Skin epidermis (tissue), 12 donors: Measurements from ENCODE around the gene RFX7.
A peak's percentile ranks its signal among the peaks of the same experiment; 100 is the strongest.
"Not testable (repeated sequence)": the region's sequence is repeated elsewhere in the genome, so short reads cannot be mapped to it uniquely, and the experiment has no call there.

Experiments
- H3K27ac ChIP-seq, 21 experiments: fragments of 200-600 bp; sonication (generic) in 11 of 21; one replicate each; pipeline ENCODE4 v1.5.0; 2020; ENCODE audit warnings: mild to moderate bottlenecking in 3 of 21, inconsistent platforms in 2 of 21, moderate library complexity in 2 of 21
- H3K4me3 ChIP-seq, 7 experiments: fragments of 200-600 bp; sonication (generic) in 2 of 7; one replicate each; pipeline ENCODE4 v1.5.0; 2020; ENCODE audit warnings: inconsistent platforms in 2 of 7, mild to moderate bottlenecking in 2 of 7, moderate library complexity in 1 of 7

Gene RFX7

GRCh38 chr15:56243163-56244037, at the start of gene RFX7:
TSS of gene RFX7 (minus strand) at chr15:56243879. CDS start at chr15:56243285, 594 bp downstream.
- Histone ChIP-seq H3K4me3 (peak within 1 kb of the TSS; percentile 74 to 93 (median 90)), H3K27ac (peak within 1 kb of the TSS; percentile 83 to 99 (median 96))

DNA sequence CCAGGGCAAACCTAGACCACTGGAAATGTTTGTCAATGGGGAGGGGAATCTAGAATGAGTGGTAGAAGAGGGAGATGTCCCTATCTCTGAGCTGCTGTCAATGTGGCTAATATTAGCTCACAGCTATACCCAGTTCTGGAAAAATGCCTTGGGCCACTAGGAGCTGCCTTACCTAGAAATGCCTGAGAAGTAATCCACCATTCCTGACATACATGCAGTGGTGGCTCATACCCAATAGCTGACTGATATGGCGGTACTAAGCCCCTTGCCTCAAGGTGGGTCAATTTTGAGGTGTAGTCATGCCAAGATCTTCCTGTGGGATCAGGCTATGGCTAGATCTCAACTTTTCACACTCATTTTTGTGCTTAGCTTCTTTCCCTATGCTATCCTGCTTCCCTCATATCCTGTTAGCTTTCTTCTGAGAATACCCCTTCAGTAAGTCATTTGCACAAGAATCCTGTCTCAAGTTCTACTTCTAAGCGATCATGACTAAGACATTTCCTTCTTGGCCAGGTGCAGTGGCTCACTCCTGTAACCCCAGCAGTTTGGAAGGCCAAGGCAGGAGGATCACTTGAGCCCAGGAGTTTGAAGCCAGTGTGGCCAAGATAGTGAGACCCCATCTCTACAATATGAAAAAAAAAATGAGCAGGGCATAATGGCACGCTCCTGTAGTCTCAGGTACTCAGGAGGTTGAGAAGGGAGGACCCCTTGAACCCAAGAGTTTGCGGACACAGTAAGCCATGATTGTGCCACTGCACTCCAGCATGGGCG, 49.1 kb upstream of the RFX7 start:
- Histone ChIP-seq H3K4me3 (no peak overlapping the region), H3K27ac (no peak overlapping the region)

DNA sequence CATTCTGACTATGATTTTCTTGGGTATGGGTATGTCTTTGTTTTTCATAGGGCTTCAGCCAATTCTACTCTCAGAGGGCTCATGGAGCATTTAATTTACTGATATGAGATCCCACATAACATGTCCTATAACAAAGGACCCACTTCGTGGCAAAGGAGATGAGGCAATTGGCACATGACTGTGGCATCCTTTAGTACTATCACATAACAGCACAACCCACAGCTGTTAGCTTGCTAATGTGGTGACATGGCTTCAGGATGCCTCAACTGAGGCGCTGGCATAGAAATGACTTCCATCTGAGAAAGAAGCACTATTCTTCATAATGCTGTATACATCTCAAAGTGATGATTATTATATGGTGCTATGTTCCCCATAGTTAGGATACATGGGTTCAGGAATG, 48.1 kb upstream of the RFX7 start:
- H3K27ac ChIP-seq, result no peak overlapping the region
- no peak overlapping the region for H3K4me3 ChIP-seq

- Histone ChIP-seq H3K27ac (no peak overlapping the region), H3K4me3 (no peak overlapping the region)
These were observed 42.5 kb upstream of the RFX7 start for GRCh38 chr15:56286213-56286612.

DNA sequence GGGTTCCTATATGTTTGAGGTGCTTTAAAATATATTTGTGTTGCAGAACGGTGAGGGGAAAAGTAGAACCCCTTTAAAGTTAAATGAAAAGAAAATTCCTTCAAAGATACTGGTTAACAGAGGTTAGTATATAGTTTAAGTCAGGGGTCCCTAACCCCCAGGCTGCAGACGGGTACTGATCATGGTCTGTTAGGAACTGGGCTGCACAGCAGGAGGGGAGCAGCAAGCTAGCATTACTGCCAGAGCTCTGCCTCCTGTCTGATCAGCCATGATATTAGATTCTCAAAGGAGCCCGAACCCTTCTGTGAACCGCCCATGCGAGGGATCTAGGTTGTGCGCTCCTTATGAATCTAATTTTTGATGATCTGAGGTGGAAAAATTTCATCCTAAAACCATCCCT, 37.5 kb upstream of the RFX7 start:
- no peak overlapping the region for H3K4me3 ChIP-seq
- no peak overlapping the region for H3K27ac ChIP-seq

GRCh38 chr15:56273724-56274123, 30.0 kb upstream of the RFX7 start:
- Histone ChIP-seq H3K27ac (no peak overlapping the region), H3K4me3 (no peak overlapping the region)

GRCh38 chr15:56272454-56272853, 28.8 kb upstream of the RFX7 start:
- Histone ChIP-seq H3K4me3 (no peak overlapping the region), H3K27ac (no peak overlapping the region)

GRCh38 chr15:56266465-56266864, 22.8 kb upstream of the RFX7 start:
- not testable (repeated sequence) for H3K4me3 ChIP-seq, H3K27ac ChIP-seq

DNA sequence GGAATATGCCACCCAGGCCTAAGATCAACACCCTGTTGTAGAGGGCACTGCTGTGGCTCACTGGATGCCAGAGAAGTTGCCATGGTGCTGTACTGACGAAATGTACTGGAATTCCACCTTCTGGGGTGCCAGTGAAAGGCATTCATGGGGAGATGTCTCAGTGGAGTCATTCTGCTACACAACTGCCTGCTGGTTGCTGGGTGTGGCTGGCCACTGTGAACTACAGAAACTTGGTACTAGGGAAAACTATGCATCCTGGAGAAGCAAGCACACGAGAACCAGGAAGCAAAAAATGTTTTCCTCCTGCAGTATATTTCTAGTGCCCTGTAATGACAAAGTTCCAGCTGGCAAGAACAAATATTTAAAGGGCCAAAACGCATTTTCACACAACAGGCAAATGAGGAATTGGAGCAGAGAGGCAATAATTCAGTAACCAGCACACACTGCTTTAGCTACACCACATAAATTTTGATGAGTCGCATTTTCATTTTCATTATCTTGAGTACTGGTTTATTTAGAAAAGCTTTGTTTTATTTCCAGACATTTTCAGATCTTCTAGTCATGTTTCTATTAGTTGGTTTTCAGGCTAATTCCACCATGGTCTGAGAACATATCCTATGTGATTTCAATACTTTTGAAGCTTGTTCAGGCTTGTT, 18.3 kb upstream of the RFX7 start:
- Histone ChIP-seq H3K4me3 (no peak overlapping the region), H3K27ac (no peak overlapping the region)

DNA sequence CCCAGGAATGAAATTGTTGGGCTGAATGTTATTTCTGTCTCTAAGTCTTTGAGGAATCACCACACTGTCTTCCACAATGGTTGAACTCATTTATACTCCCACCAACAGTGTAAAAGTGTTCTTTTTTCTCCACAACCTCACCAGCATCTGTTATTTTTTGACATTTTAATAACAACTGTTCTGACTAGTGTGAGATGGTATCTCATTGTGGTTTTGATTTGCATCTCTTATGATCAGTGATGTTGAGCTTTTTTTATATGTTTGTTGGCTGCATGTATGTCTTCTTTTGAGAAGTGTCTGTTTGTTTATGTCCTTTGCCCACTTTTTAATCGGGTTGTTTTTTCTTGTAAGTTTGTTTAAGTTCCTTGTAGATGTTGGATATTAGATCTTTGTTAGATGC, 13.6 kb upstream of the RFX7 start:
- not testable (repeated sequence) for H3K4me3 ChIP-seq, H3K27ac ChIP-seq

GRCh38 chr15:56254265-56254664, 10.6 kb upstream of the RFX7 start:
- Histone ChIP-seq H3K4me3 (no peak overlapping the region), H3K27ac (no peak overlapping the region)

- Histone ChIP-seq H3K27ac (no peak overlapping the region), H3K4me3 (no peak overlapping the region)
These were observed 8.7 kb upstream of the RFX7 start for GRCh38 chr15:56252386-56252785.

DNA sequence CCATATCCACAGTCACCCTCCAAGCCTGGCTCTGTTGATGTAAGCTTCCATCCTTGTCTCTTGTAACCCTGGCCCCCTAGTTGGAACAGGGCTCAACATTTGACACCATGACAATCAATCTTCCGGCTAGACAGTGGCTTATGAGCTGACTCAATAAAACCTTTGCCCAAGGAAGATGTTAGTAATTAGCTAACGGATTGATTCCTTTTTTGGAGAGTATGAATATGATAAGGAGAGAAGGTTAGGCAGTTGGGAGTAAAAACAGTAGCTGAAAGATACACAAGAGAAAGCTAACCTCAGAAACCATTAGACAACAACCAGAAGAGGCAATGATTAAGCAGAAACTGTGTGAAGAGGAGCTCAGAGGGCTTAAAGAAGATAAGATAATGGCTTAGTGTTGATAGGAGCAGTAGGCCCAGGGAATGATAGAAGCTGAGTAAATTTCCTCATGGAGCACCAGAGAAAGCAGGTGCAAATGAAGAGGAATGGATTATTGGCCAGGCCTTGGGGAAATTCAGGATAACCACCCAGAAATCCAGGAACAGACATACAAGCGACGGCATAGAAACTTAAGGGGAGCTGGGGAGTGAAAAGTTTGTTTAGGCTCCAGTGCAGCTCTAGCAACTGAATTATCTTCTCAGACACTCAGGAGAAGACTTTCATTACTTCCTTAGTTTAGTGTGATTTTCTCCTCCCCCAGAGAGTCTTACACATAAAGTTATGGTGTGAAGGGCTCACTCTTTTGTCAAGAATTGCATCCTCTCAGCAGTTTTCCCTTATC, 7.8 kb upstream of the RFX7 start:
- Histone ChIP-seq H3K27ac (no peak overlapping the region), H3K4me3 (no peak overlapping the region)

GRCh38 chr15:56250626-56251025, 6.9 kb upstream of the RFX7 start:
- Histone ChIP-seq H3K4me3 (no peak overlapping the region), H3K27ac (no peak overlapping the region)

GRCh38 chr15:56249092-56249491, 5.4 kb upstream of the RFX7 start:
- Histone ChIP-seq H3K4me3 (no peak overlapping the region), H3K27ac (no peak overlapping the region)

DNA sequence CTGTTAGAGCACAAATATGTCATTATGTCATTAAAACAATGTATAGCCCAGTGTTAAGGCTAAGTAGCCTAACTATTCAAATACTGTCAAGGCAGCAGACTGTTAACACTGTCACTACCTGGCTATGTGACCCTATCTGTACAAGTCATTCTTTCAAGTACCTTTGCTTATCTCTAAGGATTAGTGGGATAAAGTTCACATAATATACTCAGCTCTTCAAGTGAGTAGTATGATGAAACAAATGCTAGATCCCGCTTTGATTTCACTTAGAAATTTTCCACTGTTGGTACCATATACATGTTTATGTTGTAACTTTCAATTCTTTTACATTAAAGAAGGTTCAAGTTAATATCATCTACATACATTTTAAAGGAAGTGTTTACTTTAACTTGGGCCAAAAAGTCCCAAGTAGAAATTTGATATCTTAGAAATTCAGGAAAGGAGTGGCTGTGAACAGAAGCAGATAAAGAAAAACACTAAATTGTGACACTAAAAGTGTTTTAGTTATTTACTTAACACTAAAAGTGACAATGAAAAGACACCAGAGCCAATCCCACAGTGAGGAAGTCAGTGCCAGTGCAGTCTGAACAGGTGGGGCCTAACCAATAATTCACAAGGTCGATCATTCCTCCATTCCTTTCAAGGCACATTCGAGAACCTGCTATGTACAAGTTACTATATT, 4.8 kb upstream of the RFX7 start:
- Histone ChIP-seq H3K27ac (no peak overlapping the region), H3K4me3 (no peak overlapping the region)

GRCh38 chr15:56247266-56247665, 3.6 kb upstream of the RFX7 start:
- no peak overlapping the region for H3K4me3 ChIP-seq
- no peak overlapping the region for H3K27ac ChIP-seq

DNA sequence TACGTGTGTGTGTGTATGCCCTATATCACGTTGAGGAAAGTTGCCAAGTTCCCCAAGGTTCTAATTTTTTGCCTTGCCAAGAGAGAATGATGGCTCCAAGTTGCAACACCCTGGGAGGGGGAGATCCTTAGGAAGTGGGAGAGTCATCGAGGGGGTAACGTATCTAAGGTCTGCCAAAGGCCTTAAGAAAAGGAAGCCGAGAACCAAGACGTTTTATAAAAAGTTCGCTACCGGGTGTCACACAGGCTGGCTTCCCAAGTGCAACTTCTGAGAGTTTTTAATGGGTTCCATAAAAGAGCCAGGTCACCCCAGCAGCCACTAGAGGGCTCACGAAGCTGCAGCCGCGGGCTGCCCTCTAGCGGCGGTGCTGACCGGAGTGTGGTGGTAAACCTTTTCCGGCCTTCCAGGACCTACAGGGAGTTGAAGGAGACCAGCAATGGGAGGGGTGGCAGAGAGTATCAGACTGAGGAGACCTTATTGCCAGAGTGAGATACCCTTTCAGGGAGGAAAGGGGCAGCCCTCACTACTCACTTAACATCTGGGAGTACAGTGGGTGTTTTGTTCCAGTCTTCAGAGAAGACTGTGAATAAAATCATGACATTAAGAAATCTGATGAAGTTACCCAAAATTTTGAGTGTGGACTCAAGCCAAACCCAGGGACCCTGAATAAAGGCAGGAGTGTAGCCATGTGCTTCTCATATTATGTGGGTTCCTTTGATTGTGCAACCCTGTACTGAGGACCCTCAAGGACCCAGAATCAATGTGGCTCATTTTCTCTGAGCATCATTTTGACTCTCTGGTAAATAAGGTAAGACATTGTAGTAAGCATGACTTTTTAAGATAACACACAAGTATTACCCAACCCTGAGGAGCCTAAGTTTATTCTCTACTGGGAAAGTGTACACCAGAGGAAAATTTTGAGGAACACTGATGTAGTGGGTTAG, 2.5 kb upstream of the RFX7 start:
- Histone ChIP-seq H3K4me3 (peak overlapping the region in 5 of 7 experiments; percentile 17 to 29 (median 19)), H3K27ac (peak overlapping the region in 17 of 21 experiments; percentile 18 to 99 (median 83))
